Jurkat, Clone E6-1 (cell line): ENCODE results near the gene RAPGEF6.
"Not testable (repeated sequence)": the region's sequence is repeated elsewhere in the genome, so short reads cannot be mapped to it uniquely, and the experiment has no call there.

Source experiments
- DNase-seq: peaks from one replicate; pipeline ENCODE4 v3.0.0-alpha.2; 2011; ENCODE audit warnings: low read depth, low spot score
- H3K4me3 ChIP-seq: 2 replicates; pipeline ENCODE4 v1.5.1; 2011; ENCODE audit warnings: mild to moderate bottlenecking, low read length, control low read depth, moderate library complexity

Gene RAPGEF6

DNA sequence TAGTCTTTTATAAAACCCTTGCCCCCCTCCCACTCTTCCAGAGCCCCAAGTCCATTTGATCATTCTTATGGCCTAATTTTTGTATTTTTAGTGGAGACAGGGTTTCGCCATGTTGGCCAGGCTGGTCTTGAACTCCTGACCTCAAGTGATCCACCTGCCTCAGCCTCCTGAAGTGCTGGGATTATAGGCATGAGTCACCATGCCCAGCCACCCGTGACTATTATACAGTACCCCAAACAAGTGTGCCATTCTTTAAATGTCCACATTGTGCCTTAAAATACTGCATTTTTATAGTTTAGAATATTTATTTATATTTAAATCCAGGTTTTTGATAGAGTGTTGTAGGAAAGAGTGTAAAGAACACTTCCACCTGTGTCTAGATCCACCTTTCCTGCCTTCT lies 254.8 kb downstream of the RAPGEF6 start:
- H3K4me3 ChIP-seq, DNase-seq: not testable (repeated sequence)

DNA sequence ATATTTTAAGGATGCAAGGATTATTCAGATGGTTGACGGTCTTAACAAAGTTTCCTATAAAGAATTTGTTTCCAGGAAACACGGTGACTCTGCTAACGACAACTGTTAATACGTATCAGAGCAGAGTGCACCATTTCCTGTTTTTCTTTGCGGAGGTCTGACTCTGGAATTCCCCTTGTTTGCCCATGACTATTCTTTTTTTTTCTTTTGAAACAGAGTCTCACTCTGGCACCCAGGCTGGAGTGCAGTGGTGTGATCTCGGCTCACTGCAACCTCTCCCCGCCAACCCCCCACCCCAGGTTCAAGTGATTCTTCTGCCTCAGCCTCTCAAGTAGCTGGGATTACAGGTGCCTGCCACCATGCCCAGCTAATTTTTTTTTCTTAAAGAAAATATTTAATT lies 255.3 kb downstream of the RAPGEF6 start:
- DNase-seq: no peak
- no peak overlapping the region for H3K4me3 ChIP-seq

DNA sequence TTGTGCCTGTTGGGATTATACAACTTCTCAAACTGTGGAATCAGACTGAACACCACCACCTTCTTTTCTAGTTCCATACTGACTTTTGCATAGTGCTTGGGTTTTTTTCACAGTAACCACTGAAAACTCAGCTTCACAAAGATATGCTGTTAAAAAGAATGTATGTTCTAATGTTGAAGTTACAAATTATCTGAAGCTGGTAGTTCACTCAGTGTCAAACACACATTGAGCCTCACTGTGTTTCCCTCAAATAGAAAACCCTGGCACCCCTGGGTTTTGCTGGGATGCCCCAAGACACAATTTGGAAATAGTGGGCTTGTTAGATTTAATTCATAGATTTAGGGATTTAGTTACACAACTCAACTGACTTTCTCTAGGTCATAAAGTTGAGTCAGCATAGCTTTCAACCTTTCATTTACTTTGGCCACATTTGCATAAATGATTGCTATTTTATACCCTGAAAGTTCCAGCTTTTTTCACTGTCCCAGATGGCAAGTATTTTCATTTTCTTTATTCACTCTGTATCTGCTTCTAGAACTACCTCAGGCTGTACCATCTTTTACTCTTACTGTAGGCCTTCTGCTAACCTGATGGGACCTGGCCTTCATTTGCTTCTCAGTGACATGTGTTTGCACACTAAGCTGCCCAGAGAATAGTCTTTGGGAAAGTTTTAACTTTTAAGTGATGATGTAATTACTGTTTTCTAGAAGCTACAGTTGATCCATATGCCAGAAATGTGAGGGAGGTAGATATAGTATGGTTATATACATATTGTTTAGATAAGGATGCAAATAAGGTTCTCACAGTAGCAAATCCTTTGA lies 256.1 kb downstream of the RAPGEF6 start:
- no peak overlapping the region for H3K4me3 ChIP-seq
- no peak for DNase-seq

GRCh38 chr5:131377785-131378325 lies 257.2 kb downstream of the RAPGEF6 start:
- no peak for DNase-seq
- H3K4me3 ChIP-seq: no peak overlapping the region

- no peak overlapping the region for H3K4me3 ChIP-seq
- no peak for DNase-seq
Measured at GRCh38 chr5:131377346-131377745, 257.7 kb downstream of the RAPGEF6 start.

DNA sequence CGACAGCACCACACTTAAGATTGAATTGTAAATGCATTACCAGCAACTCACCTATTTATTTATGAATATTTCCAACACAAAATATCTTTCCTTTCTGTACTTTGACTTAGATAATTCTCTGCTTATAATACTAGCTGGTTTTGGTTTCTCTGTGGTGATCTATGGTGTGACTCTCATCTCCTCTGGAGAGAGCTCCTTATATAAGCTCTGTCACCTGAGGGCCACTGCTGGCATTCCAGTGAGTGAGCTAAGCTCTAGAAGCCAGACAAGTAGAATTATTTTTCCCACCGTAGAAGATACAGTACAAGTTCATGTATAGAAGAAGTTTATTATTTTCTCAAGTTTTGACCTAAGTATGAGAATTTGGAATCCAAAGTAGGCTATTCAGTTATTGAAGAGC lies 259.7 kb downstream of the RAPGEF6 start:
- H3K4me3 ChIP-seq: no peak overlapping the region
- DNase-seq: no peak
